DND-41 (cell line): ENCODE data around the gene AKT3.

Experiments used
- ATAC-seq: fragments of 200-7000 bp; cut with Tn5 transposase; 3 replicates; pipeline ENCODE4 v1.9.1; 2021; ENCODE audit warnings: low read depth; ENCODE audit not compliant: insufficient read depth
- DNase-seq: peaks from one replicate; pipeline ENCODE4 v3.0.0-alpha.2; 2020
- H2AFZ ChIP-seq: 2 replicates; pipeline ENCODE4 v1.6.0; 2012; ENCODE audit warnings: low read depth, low read length
- H3K27ac ChIP-seq: 2 replicates; pipeline ENCODE4 v1.5.1; 2012; ENCODE audit warnings: low read length, inconsistent platforms
- H3K27me3 ChIP-seq: fragments of 200-600 bp; sonication (generic); 2 replicates; pipeline ENCODE4 v1.6.0; 2012; ENCODE audit warnings: low read length, mild to moderate bottlenecking, inconsistent platforms; ENCODE audit not compliant: insufficient read depth, poor library complexity
- H3K36me3 ChIP-seq: 2 replicates; pipeline ENCODE4 v1.5.1; 2012; ENCODE audit warnings: low read length, inconsistent platforms; ENCODE audit not compliant: insufficient read depth
- H3K4me1 ChIP-seq: 2 replicates; pipeline ENCODE4 v1.5.1; 2012; ENCODE audit warnings: mild to moderate bottlenecking, low read length; ENCODE audit not compliant: insufficient read depth
- H3K4me2 ChIP-seq: 2 replicates; pipeline ENCODE4 v1.6.0; 2012; ENCODE audit warnings: mild to moderate bottlenecking, moderate library complexity, low read length, inconsistent platforms; ENCODE audit not compliant: insufficient read depth
- H3K4me3 ChIP-seq, 2 experiments: fragments of 200-600 bp in 1 of 2; shearing (Covaris generic) in 1 of 2; 2 replicates each; pipeline ENCODE4 v1.5.1; 2012 to 2016; ENCODE audit warnings: inconsistent platforms in 2 of 2, low read length in 2 of 2, mild to moderate bottlenecking in 2 of 2, low read depth in 1 of 2, moderate library complexity in 1 of 2
- H3K79me2 ChIP-seq: 2 replicates; pipeline ENCODE4 v1.6.0; 2012; ENCODE audit warnings: low read length, inconsistent platforms; ENCODE audit not compliant: insufficient read depth
- H3K9ac ChIP-seq: 2 replicates; pipeline ENCODE4 v1.6.0; 2012; ENCODE audit warnings: low read depth, mild to moderate bottlenecking, inconsistent platforms, low read length, moderate library complexity
- H3K9me3 ChIP-seq: 2 replicates; pipeline ENCODE4 v1.5.1; 2012; ENCODE audit warnings: low read length, moderate library complexity, mild to moderate bottlenecking, inconsistent platforms; ENCODE audit not compliant: insufficient read depth, severe bottlenecking
- H4K20me1 ChIP-seq: 2 replicates; pipeline ENCODE4 v1.6.0; 2012; ENCODE audit warnings: low read length; ENCODE audit not compliant: insufficient read depth
- CTCF ChIP-seq: IDR thresholded peaks from 2 replicates; pipeline ENCODE4 v1.5.1; 2012; ENCODE audit warnings: borderline replicate concordance, low read length, moderate library complexity, mild to moderate bottlenecking; ENCODE audit not compliant: poor library complexity, severe bottlenecking; ENCODE audit errors: extremely low read depth
- EZH2 ChIP-seq: IDR thresholded peaks from 3 replicates; pipeline ENCODE4 v1.6.1; 2012; ENCODE audit warnings: borderline replicate concordance, low read depth, mild to moderate bottlenecking, moderate library complexity, low read length, inconsistent platforms; ENCODE audit not compliant: severe bottlenecking

Gene AKT3

GRCh38 chr1:243712242-243712641 lies 137.8 kb downstream of the AKT3 start:
- no peak overlapping the region for H3K27ac ChIP-seq
- H3K36me3 ChIP-seq: no peaks in the 10 kb centered on the region
- ATAC-seq: no peak
- H3K4me2 ChIP-seq: no peak overlapping the region
- H3K4me1 ChIP-seq: no peaks in the 10 kb centered on the region
- no peak for DNase-seq
- H4K20me1 ChIP-seq: no peaks in the 10 kb centered on the region
- TF ChIP-seq CTCF (no peak), EZH2 (no peak)
- no peaks in the 10 kb centered on the region for H3K9me3 ChIP-seq
- H3K79me2 ChIP-seq: peaks cover 4% of the 10 kb centered on the region
- H3K9ac ChIP-seq: no peak overlapping the region
- H3K4me3 ChIP-seq: no peak overlapping the region
- no peaks in the 10 kb centered on the region for H3K27me3 ChIP-seq
- no peak overlapping the region for H2AFZ ChIP-seq

GRCh38 chr1:243710467-243710866 lies 139.6 kb downstream of the AKT3 start:
- H3K36me3 ChIP-seq: no peaks in the 10 kb centered on the region
- no peak overlapping the region for H3K4me2 ChIP-seq
- TF ChIP-seq EZH2 (no peak), CTCF (no peak)
- peaks cover 4% of the 10 kb centered on the region for H3K79me2 ChIP-seq
- no peak overlapping the region for H3K4me3 ChIP-seq
- H3K27me3 ChIP-seq: no peaks in the 10 kb centered on the region
- DNase-seq (no peak), ATAC-seq (no peak)
- H3K9ac ChIP-seq: no peak overlapping the region
- H3K9me3 ChIP-seq: no peaks in the 10 kb centered on the region
- no peak overlapping the region for H3K27ac ChIP-seq
- H2AFZ ChIP-seq: no peak overlapping the region
- no peaks in the 10 kb centered on the region for H3K4me1 ChIP-seq
- H4K20me1 ChIP-seq: no peaks in the 10 kb centered on the region

GRCh38 chr1:243708210-243708609 lies 141.8 kb downstream of the AKT3 start:
- no peak overlapping the region for H3K4me3 ChIP-seq
- no peaks in the 10 kb centered on the region for H3K4me1 ChIP-seq
- H4K20me1 ChIP-seq: no peaks in the 10 kb centered on the region
- H3K9ac ChIP-seq: no peak overlapping the region
- H3K36me3 ChIP-seq: no peaks in the 10 kb centered on the region
- H3K4me2 ChIP-seq: no peak overlapping the region
- ATAC-seq (no peak), DNase-seq (no peak)
- H3K9me3 ChIP-seq: no peaks in the 10 kb centered on the region
- peaks cover 4% of the 10 kb centered on the region for H3K79me2 ChIP-seq
- no peak overlapping the region for H2AFZ ChIP-seq
- H3K27me3 ChIP-seq: no peaks in the 10 kb centered on the region
- peak; percentile 42 for TF ChIP-seq CTCF
- TF ChIP-seq EZH2: no peak
- H3K27ac ChIP-seq: no peak overlapping the region

- TF ChIP-seq CTCF (no peak), EZH2 (no peak)
- no peaks in the 10 kb centered on the region for H3K9me3 ChIP-seq
Observed at GRCh38 chr1:243706563-243706962, 143.5 kb downstream of the AKT3 start.

More at GRCh38 chr1:243706563-243706962, 143.5 kb downstream of the AKT3 start:
- no peak overlapping the region for H3K4me3 ChIP-seq
- no peak overlapping the region for H3K9ac ChIP-seq
- no peaks in the 10 kb centered on the region for H3K36me3 ChIP-seq
- H4K20me1 ChIP-seq: no peaks in the 10 kb centered on the region
- no peak overlapping the region for H3K4me2 ChIP-seq
- H2AFZ ChIP-seq: no peak overlapping the region
- H3K27ac ChIP-seq: no peak overlapping the region
- DNase-seq: no peak
- H3K27me3 ChIP-seq: no peaks in the 10 kb centered on the region
- no peaks in the 10 kb centered on the region for H3K79me2 ChIP-seq
- ATAC-seq: no peak
- H3K4me1 ChIP-seq: no peaks in the 10 kb centered on the region
